HFF-Myc (cell line): ENCODE data around the gene DYRK3.

Experiments
- DNase-seq: peaks from one replicate; pipeline ENCODE4 v3.0.0-alpha.2; 2011; ENCODE audit warnings: low read depth; ENCODE audit errors: extremely low read depth
- H3K4me3 ChIP-seq: replicated peaks from 2 replicates; pipeline ENCODE4 v1.5.1; 2011; ENCODE audit warnings: low read depth, mild to moderate bottlenecking, control low read depth, low read length
- TF ChIP-seq, protein P1 (sequence below): IDR thresholded peaks from 2 replicates; pipeline ENCODE4 v1.5.1; 2012; ENCODE audit warnings: mild to moderate bottlenecking, low read depth, low read length, control low read depth; ENCODE audit errors: missing control alignments

The DYRK3 gene

DNA sequence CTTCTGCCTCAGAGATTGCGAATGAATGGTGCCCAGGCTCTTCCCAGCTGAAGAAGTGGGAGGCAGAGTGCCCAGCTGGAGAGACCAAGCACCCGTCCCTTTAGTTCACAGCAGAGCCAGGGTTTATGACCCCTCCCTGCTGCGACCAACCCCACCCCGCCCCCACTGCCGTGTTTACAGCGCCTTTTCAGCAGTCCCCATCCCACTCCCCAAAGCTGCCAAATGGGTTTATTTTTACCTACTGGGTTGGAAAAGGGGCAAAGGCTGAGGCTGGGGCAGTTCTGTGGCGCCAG is 23.6 kb downstream of the DYRK3 start:
- TF ChIP-seq, protein P1, sequence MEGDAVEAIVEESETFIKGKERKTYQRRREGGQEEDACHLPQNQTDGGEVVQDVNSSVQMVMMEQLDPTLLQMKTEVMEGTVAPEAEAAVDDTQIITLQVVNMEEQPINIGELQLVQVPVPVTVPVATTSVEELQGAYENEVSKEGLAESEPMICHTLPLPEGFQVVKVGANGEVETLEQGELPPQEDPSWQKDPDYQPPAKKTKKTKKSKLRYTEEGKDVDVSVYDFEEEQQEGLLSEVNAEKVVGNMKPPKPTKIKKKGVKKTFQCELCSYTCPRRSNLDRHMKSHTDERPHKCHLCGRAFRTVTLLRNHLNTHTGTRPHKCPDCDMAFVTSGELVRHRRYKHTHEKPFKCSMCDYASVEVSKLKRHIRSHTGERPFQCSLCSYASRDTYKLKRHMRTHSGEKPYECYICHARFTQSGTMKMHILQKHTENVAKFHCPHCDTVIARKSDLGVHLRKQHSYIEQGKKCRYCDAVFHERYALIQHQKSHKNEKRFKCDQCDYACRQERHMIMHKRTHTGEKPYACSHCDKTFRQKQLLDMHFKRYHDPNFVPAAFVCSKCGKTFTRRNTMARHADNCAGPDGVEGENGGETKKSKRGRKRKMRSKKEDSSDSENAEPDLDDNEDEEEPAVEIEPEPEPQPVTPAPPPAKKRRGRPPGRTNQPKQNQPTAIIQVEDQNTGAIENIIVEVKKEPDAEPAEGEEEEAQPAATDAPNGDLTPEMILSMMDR, result no peak
- DNase-seq, result no peak
- H3K4me3 ChIP-seq, result no peak overlapping the region

- no peak for DNase-seq
- TF ChIP-seq, protein P1, result no peak
- H3K4me3 ChIP-seq, result no peak overlapping the region
Measured at GRCh38 chr1:206660136-206660535, 24.8 kb downstream of the DYRK3 start.

DNA sequence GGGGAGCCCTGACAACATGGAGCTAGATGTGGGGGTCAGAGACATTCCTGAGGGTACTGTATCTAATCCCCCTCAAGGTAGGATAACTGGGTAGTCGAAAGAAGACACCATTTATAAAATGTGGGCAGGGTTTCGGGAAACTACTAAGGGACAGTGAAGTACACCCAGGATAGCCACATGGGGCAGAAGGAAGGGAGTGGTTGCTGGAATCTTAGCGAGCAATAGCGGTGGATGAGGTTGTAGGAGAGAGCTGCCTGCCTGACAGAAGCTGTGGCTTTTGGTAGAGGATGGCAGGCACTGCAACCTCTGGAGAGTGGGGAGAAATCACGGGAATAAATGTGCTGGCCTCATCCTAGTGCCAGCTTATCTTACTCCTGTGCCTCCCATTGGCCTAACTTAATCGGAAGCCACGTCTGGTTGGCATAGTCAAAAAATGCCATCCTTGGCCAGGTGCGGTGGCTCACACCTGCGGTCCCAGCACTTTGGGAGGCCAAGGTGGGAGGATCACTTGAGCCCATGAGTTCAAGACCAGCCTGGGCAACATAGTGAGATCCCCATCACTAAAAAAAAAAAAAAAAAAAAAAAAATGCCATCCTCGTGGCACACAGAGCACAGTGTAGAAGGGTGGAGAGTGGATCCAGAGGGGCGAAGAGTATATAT is 26.0 kb downstream of the DYRK3 start:
- TF ChIP-seq, protein P1, result no peak
- DNase-seq, result no peak

DNA sequence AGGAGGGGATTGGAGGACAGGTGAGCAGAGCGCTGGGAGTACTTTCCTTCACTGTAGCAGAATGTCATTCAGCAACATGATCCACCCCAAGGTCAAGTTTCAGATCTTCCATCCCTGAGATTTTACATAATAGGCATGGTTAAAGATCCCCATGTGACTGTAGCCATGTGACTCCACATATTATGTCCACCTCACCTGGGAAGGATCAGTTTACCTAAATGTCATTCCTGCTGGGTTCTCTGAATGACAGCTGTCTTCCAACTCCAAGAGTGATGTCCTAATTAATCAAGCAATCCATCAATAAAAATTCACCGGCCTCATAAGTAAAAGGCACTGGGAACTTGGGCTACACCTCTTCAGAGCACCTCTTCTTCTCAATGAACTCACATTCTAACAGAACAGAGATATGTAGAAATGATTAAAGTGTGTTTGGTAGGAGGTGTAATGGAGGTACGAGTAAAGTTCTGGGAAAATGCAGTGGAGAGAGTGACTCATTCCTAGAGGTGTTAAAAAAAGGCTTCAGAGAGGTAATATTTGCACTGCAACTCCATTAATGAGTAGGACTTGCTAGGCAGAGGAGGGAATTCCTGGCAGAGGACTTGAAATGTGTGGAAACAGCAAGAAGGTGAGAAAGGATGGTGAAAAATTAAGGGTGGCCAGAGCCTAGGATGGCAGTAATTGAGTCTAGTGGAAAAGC is 27.2 kb downstream of the DYRK3 start:
- no peak overlapping the region for H3K4me3 ChIP-seq
- TF ChIP-seq, protein P1, result no peak
- no peak for DNase-seq

More for the DNA sequence above, 26.0 kb downstream of the DYRK3 start:
- no peak overlapping the region for H3K4me3 ChIP-seq

DNA sequence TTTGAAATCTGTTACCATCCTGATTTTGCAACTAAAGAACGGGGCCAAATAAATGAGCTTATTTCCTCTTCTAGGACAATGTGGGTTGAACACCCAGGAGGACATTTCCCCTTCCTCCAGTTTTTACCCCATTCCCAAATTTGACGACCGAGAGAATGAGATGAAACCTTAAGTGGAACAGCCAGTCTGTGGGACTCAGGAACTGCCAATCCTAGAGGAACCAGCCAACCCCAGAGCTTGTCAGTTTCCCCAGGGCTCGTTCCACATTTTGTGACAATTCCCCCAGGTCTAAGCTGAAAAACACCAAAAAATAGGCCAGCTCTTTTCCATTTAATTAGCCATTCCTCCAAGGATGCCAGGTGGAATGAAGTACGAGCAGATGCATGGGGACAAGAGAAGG is 28.0 kb downstream of the DYRK3 start:
- TF ChIP-seq, protein P1, result no peak
- no peak for DNase-seq
- no peak overlapping the region for H3K4me3 ChIP-seq

DNA sequence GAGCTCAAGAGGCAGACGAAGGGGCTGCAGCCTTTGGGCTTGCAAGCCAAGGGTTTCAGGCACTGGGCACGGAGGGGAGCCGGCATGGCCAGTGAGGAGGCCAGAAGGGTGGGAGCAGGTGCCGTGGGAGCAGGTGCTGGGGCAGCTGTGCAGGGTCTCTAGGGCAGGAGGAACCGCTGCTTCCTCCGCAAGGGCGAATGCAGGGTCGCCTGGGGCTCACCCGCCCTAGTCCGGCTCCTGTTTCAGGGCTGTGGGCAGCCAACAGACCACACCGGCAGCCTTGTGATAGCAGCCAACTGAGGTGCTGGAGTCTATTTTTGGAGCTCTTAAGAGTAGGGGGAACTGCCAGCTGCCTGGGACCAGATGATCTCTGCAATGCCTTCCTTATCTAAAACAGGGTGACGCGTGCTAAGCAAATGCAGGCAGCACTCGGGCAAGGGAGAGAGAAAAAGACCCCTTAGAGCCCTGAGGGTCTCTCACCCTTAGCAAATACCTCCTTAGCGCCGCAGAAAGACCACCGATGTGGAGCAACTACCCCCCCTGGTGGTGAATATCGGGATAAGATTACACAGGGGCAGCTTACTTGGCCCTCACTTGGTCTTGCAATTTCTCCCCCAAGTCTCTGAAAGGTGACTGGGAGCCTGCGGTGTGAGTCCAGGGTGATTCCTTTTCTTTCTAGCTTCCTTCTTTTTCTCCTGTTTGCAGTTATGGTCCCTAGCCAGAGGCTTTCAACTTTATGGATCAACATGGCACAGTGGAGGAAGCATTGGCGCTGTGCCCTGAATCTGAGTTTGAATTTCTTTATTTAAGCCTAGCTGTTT is 28.7 kb downstream of the DYRK3 start:
- no peak for DNase-seq
- TF ChIP-seq, protein P1, result peak; percentile 76
- no peak overlapping the region for H3K4me3 ChIP-seq
